Activated CD8-positive, alpha-beta memory T cell treated with anti-CD3 and anti-CD28 coated beads for 24 hours (primary cell): ENCODE measurements around the gene ATXN10.
"Not testable (repeated sequence)": the region's sequence is repeated elsewhere in the genome, so short reads cannot be mapped to it uniquely, and the experiment has no call there.

Source experiments
- DNase-seq: peaks from one replicate; pipeline ENCODE4 v3.0.0-alpha.2; 2020

ATXN10 gene

GRCh38 chr22:45671783-45672563 lies at the start of gene ATXN10:
Gene ATXN10 (plus strand): TSS chr22:45671834. CDS start chr22:45672064, 230 bp downstream.
- DNase-seq, result peak; percentile 90

- DNase-seq, result no peak
Measured at GRCh38 chr22:45621836-45622600, 49.6 kb upstream of the ATXN10 start.

GRCh38 chr22:45623464-45624145 lies 48.0 kb upstream of the ATXN10 start:
- not testable (repeated sequence) for DNase-seq

- DNase-seq, result no peak
Measured at GRCh38 chr22:45626198-45626651, 45.4 kb upstream of the ATXN10 start.

GRCh38 chr22:45627489-45628233 lies 44.0 kb upstream of the ATXN10 start:
- DNase-seq, result no peak

GRCh38 chr22:45628515-45628914 lies 43.1 kb upstream of the ATXN10 start:
- no peak for DNase-seq

- DNase-seq, result no peak
Measured at GRCh38 chr22:45629469-45630089, 42.1 kb upstream of the ATXN10 start.

- DNase-seq, result no peak
Measured at GRCh38 chr22:45630436-45630835, 41.2 kb upstream of the ATXN10 start.

- no peak for DNase-seq
Measured at GRCh38 chr22:45631140-45631840, 40.3 kb upstream of the ATXN10 start.

- no peak for DNase-seq
Measured at GRCh38 chr22:45631841-45632238, 39.8 kb upstream of the ATXN10 start.

- DNase-seq, result no peak
Measured at GRCh38 chr22:45632791-45633515, 38.7 kb upstream of the ATXN10 start.

- no peak for DNase-seq
Measured at GRCh38 chr22:45636683-45637082, 35.0 kb upstream of the ATXN10 start.

GRCh38 chr22:45638197-45638596 lies 33.4 kb upstream of the ATXN10 start:
- DNase-seq, result no peak

GRCh38 chr22:45638834-45639746 lies 32.5 kb upstream of the ATXN10 start:
- DNase-seq, result peak; percentile 54

- DNase-seq, result no peak
Measured at GRCh38 chr22:45639747-45640102, 31.9 kb upstream of the ATXN10 start.

- DNase-seq, result peak; percentile 44
Measured at GRCh38 chr22:45640291-45640940, 31.2 kb upstream of the ATXN10 start.

- DNase-seq, result peak; percentile 37
Measured at GRCh38 chr22:45640941-45641621, 30.6 kb upstream of the ATXN10 start.

GRCh38 chr22:45642986-45643385 lies 28.6 kb upstream of the ATXN10 start:
- DNase-seq, result no peak

- DNase-seq, result peak; percentile 49
Measured at GRCh38 chr22:45644714-45645113, 26.9 kb upstream of the ATXN10 start.
